Gastrocnemius medialis (tissue), 4 donors: ENCODE results near the gene IQGAP3. TPM values are rescaled to one million over a fixed set of nuclear protein-coding genes. Genes with fewer than 3 reads are reported as not detected.

Experiments
- ATAC-seq, 2 donors: fragments of 150-250 bp; one replicate each; pipeline ENCODE4 v1.9.1; 2016
- DNase-seq, 2 donors: peaks; one replicate each; pipeline ENCODE4 v3.0.0-alpha.2; 2019
- H3K27ac ChIP-seq, 4 donors: fragments of 200-600 bp; sonication (generic); 1 replicate in 1 of 4; 2 replicates in 3 of 4; pipeline ENCODE4 v1.5.1; 2016 to 2018; ENCODE audit warnings: mild to moderate bottlenecking in 2 of 4, moderate library complexity in 1 of 4
- H3K27me3 ChIP-seq, 3 donors: fragments of 200-600 bp; sonication (generic) in 2 of 3; 1 replicate in 1 of 3; 2 replicates in 2 of 3; pipeline versions ENCODE4 v1.5.1 to v1.6.0; 2016 to 2019; ENCODE audit warnings: mild to moderate bottlenecking in 1 of 3, moderate library complexity in 1 of 3
- H3K36me3 ChIP-seq, 2 donors: fragments of 200-600 bp; sonication (generic) in 1 of 2; one replicate each; pipeline ENCODE4 v1.5.1; 2017 to 2018
- H3K4me1 ChIP-seq, 2 donors: fragments of 200-600 bp; sonication (generic) in 1 of 2; one replicate each; pipeline ENCODE4 v1.5.1; 2016 to 2017; ENCODE audit warnings: mild to moderate bottlenecking in 2 of 2
- H3K4me3 ChIP-seq, 4 donors: fragments of 200-600 bp; sonication (generic) in 3 of 4; 1 replicate in 1 of 4; 2 replicates in 3 of 4; pipeline ENCODE4 v1.5.1; 2016 to 2019; ENCODE audit warnings: mild to moderate bottlenecking in 2 of 4
- H3K9me3 ChIP-seq, 3 donors: fragments of 200-600 bp; sonication (generic) in 2 of 3; 1 replicate in 1 of 3; 2 replicates in 2 of 3; pipeline ENCODE4 v1.5.1; 2016 to 2019
- POLR2A ChIP-seq, 2 donors: fragments of 450-650 bp; IDR thresholded peaks; one replicate each; pipeline ENCODE4 v1.6.1; 2017; ENCODE audit warnings: antibody characterized with exemption in 2 of 2, mild to moderate bottlenecking in 2 of 2, moderate library complexity in 2 of 2
- in situ Hi-C, 4 donors: fragments of 200-750 bp; cut with MboI; loops; one replicate each; pipeline versions ENCODE4 v1.15.0 to v1.8.0; 2017; ENCODE audit warnings: low sequenced_read_pairs in 4 of 4
- intact Hi-C: fragments of 100-400 bp; cut with DNase I; formaldehyde crosslinking; loops from one replicate; pipeline ENCODE4 v1.15.1; 2023; ENCODE audit warnings: low total_unique reads
- total RNA-seq, 4 donors: library from RNA; depleted of rRNA; stranded (reverse); fragments of >200 nt; gene quantifications; one replicate each; pipeline versions ENCODE4 v1.1.0 to v1.2.3, GENCODE V29; 2016
- TF ChIP-seq, protein P1 (sequence below), 5 experiments: fragments of 450-650 bp in 3 of 5; fragments of 200-600 bp in 2 of 5; sonication (generic) in 2 of 5; IDR thresholded peaks in 4 of 5; conservative IDR thresholded peaks in 1 of 5; 1 replicate in 4 of 5; 2 replicates in 1 of 5; pipeline ENCODE4 v1.5.1; 2016 to 2019; ENCODE audit warnings: antibody characterized with exemption in 5 of 5, mild to moderate bottlenecking in 3 of 5, moderate library complexity in 3 of 5

Gene IQGAP3
- total RNA-seq, 4 donors from 2014 or later = 0.20 to 0.55 TPM; not detected in 2

DNA sequence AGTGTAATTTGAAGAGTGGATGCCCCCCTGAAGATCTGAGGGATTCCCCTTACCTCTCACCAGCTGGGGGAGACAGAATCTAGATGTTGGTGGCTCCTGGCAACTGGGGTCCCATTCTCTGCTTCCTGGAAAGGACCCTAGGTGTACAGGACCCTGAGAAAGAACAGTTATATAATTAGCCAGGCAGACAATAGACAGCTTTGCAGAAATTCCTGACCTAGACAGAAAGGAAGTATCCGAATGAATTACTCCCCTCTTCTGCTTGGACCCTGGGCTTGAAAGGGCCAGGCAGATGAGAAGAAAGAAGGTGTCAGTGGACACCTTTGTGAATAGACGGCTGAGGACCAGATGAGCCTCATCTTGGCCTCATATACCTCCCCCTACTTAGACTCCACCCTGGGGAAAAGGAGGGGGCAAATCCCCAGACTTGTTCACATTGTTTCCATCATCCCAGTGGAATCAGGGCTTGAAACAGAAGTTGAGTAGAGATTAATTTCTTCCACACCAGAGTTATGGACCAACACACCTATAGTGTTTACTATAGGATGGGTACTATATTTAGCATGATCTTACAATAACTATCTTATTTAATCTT, 1.8 kb upstream of the IQGAP3 start:
- intact Hi-C loops = no loop called here
- peaks cover 0 to 6% of the 10 kb centered on the region in 2 donors for H3K4me1 ChIP-seq
- no peak for ATAC-seq
- DNase-seq = no peak
- TF ChIP-seq, protein P1, sequence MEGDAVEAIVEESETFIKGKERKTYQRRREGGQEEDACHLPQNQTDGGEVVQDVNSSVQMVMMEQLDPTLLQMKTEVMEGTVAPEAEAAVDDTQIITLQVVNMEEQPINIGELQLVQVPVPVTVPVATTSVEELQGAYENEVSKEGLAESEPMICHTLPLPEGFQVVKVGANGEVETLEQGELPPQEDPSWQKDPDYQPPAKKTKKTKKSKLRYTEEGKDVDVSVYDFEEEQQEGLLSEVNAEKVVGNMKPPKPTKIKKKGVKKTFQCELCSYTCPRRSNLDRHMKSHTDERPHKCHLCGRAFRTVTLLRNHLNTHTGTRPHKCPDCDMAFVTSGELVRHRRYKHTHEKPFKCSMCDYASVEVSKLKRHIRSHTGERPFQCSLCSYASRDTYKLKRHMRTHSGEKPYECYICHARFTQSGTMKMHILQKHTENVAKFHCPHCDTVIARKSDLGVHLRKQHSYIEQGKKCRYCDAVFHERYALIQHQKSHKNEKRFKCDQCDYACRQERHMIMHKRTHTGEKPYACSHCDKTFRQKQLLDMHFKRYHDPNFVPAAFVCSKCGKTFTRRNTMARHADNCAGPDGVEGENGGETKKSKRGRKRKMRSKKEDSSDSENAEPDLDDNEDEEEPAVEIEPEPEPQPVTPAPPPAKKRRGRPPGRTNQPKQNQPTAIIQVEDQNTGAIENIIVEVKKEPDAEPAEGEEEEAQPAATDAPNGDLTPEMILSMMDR (IDR thresholded peaks at IDR 0.05 in 4 of 5, conservative IDR thresholded peaks at IDR 0.05 in 1 of 5) = no peak
- TF ChIP-seq POLR2A (IDR thresholded peaks at IDR 0.05) = no peak
- no peak overlapping the region for H3K27ac ChIP-seq
- H3K4me3 ChIP-seq = no peak overlapping the region
- H3K9me3 ChIP-seq = no peaks in the 10 kb centered on the region
- peaks cover 0 to 4% (median 0%) of the 10 kb centered on the region in 3 donors for H3K27me3 ChIP-seq
- H3K36me3 ChIP-seq = no peaks in the 10 kb centered on the region
- in situ Hi-C loops = loop anchor here in 1 of 4 donors (10.0 kb wide), 1 partner anchor 119 kb away; no protein-coding TSS in a partner anchor

DNA sequence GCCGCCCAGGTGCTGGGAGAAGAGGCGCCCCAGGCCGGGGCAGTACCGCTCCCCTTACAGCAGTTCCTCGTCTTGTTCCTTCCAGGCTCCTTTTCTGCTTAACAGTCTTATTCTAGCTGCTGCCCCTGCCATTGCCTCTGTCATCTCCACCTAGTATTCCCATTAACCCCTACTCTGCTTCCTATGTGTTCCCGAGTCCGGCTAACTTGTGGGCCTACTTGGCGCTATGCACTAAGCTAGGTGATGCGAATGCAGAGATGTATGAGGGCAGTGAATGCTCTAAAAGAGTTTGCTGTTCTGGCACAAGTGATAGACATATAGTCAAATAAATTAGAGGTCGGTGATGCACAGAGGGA, 276 bp upstream of the IQGAP3 start:
- Histone ChIP-seq H3K4me1 (peaks cover 0 to 6% of the 10 kb centered on the region in 2 donors), H3K4me3 (peak overlapping the region; percentile 45 to 69 (median 59)), H3K27ac (peak overlapping the region in 1 of 4 donors; percentile 13), H3K9me3 (no peaks in the 10 kb centered on the region), H3K36me3 (no peaks in the 10 kb centered on the region), H3K27me3 (peaks cover 0 to 4% (median 0%) of the 10 kb centered on the region in 3 donors)
- TF ChIP-seq, protein P1 (IDR thresholded peaks at IDR 0.05 in 4 of 5, conservative IDR thresholded peaks at IDR 0.05 in 1 of 5) = no peak
- no peak for TF ChIP-seq POLR2A (IDR thresholded peaks at IDR 0.05)
- ATAC-seq = peak; percentile 8 to 47
- DNase-seq = no peak
- in situ Hi-C loops = loop anchor here in 1 of 4 donors (10.0 kb wide), 1 partner anchor 118 kb away; no protein-coding TSS in a partner anchor
- intact Hi-C loops = no loop called here

DNA sequence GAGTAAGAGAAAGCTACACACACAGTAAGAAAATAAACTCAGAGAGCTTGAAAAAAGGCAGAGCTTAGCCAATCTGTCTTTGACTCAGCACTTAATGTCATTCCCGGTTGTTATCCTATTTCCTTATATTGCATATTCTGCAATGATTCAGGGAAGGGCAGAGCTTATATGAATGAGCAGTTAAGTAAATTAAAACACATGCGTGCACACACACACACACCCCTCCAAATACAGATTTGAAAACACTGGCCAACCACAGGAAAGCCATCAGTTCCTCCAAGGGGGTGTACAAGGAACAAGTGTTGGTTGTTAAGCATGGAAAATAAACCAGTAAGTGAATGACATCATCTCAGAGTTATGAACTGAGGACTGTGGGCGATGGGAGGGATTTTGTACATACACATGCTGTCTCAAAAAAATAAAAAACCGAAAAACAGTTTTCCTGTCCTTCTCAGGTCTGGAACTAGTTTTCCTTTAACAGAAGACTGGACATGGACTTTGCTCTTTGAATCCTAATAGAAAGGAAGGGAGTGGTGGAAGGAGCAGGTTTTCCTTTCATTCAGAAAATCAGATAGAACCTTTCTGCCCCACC, 1.0 kb downstream of the IQGAP3 start:
- peak overlapping the region in 1 of 4 donors; percentile 57 for H3K4me3 ChIP-seq
- peaks cover 0 to 6% of the 10 kb centered on the region in 2 donors for H3K4me1 ChIP-seq
- ATAC-seq (no peak), DNase-seq (no peak)
- in situ Hi-C loops (loop anchor here in 1 of 4 donors (10.0 kb wide), 1 partner anchor 117 kb away; no protein-coding TSS in a partner anchor), intact Hi-C loops (no loop called here)
- H3K36me3 ChIP-seq = no peaks in the 10 kb centered on the region
- peaks cover 0 to 4% (median 0%) of the 10 kb centered on the region in 3 donors for H3K27me3 ChIP-seq
- no peak for TF ChIP-seq POLR2A (IDR thresholded peaks at IDR 0.05)
- TF ChIP-seq, protein P1 (IDR thresholded peaks at IDR 0.05 in 4 of 5, conservative IDR thresholded peaks at IDR 0.05 in 1 of 5) = no peak
- no peak overlapping the region for H3K27ac ChIP-seq
- H3K9me3 ChIP-seq = no peaks in the 10 kb centered on the region

DNA sequence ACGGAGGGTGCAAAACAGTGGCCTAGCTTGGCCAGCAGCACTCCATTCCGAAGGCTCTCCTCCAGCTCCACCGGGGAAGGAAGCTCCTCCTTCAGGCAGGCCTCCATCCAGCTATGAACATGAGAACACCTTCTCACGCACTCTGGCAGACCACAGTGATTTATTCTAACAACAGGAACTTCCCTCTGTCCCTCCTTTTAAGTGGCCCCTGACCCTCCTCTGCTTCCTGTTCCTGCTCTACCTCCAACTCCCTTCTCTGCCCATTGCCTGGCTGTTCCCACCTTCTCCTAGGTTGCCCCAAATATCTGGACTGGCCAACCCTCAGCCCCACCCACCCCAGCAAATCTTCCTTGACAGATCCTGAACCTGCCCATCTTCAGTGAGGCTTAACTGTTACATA, 5.9 kb downstream of the IQGAP3 start:
- H3K4me1 ChIP-seq = no peaks in the 10 kb centered on the region
- TF ChIP-seq POLR2A (IDR thresholded peaks at IDR 0.05) = no peak
- TF ChIP-seq, protein P1 (IDR thresholded peaks at IDR 0.05 in 4 of 5, conservative IDR thresholded peaks at IDR 0.05 in 1 of 5) = no peak
- in situ Hi-C loops (no loop called here), intact Hi-C loops (no loop called here)
- H3K4me3 ChIP-seq = no peak overlapping the region
- ATAC-seq (no peak), DNase-seq (no peak)
- no peak overlapping the region for H3K27ac ChIP-seq
- no peaks in the 10 kb centered on the region for H3K27me3 ChIP-seq
- H3K9me3 ChIP-seq = no peaks in the 10 kb centered on the region
- H3K36me3 ChIP-seq = no peaks in the 10 kb centered on the region
